Fibroblast of pulmonary artery (primary cell): Measurements from ENCODE around the gene TMBIM1.

Experiments used
- DNase-seq: peaks from one replicate; pipeline ENCODE4 v3.0.0-alpha.2; 2010; ENCODE audit warnings: low read depth
- H3K4me3 ChIP-seq: replicated peaks from 2 replicates; pipeline ENCODE4 v1.5.1; 2011; ENCODE audit warnings: low read depth, mild to moderate bottlenecking, control low read depth, low read length, moderate library complexity
- TF ChIP-seq, protein P1 (sequence below): IDR thresholded peaks from 2 replicates; pipeline ENCODE4 v1.5.1; 2011; ENCODE audit warnings: mild to moderate bottlenecking, control low read depth, low read length, inconsistent platforms; ENCODE audit errors: missing control alignments

TMBIM1 gene

DNA sequence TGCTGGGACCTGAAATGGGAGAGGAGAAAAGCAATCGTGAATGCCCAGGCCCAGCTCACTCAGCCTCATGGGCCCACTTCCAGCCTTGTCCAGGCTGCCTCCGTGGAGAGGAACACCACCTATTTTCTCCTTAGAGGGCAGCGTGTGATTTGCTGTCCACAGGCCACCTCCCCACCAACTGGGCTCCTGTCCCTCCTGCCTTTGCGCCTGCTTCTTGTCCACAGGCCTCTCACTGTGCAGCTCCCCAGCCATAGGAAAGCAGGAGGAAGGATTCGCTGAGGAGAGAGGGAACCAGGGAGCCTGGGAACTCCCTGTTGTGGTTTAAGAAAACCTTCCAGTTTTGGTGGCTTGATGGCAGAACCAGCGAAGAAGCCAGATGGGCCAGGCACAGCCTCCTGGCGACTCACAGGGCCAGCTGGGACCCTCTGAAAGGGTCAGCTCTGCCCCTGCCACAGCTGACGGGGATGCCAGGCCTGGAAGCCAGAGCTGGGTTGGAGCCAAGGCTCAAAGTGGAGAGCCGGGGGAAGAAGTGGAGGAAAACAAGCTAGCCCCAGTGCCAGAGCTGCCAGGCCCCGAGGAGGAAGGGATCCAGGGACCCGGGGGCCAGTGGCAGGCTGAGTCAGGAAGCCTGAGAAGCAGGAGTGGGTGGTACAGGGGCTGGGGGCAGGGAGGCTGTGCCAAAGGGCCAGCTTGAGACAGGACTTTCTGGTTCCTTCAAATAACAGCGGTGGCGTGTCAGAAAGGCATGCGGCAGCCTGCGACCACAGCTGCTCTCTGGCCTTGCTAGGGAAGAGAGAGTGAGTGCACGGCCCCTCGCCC lies 9.9 kb downstream of the TMBIM1 start:
- DNase-seq: no peak

GRCh38 chr2:218281449-218281848 lies 10.9 kb downstream of the TMBIM1 start:
- TF ChIP-seq, protein P1, sequence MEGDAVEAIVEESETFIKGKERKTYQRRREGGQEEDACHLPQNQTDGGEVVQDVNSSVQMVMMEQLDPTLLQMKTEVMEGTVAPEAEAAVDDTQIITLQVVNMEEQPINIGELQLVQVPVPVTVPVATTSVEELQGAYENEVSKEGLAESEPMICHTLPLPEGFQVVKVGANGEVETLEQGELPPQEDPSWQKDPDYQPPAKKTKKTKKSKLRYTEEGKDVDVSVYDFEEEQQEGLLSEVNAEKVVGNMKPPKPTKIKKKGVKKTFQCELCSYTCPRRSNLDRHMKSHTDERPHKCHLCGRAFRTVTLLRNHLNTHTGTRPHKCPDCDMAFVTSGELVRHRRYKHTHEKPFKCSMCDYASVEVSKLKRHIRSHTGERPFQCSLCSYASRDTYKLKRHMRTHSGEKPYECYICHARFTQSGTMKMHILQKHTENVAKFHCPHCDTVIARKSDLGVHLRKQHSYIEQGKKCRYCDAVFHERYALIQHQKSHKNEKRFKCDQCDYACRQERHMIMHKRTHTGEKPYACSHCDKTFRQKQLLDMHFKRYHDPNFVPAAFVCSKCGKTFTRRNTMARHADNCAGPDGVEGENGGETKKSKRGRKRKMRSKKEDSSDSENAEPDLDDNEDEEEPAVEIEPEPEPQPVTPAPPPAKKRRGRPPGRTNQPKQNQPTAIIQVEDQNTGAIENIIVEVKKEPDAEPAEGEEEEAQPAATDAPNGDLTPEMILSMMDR: no peak
- no peak overlapping the region for H3K4me3 ChIP-seq
- DNase-seq: no peak

More for the DNA sequence above, 9.9 kb downstream of the TMBIM1 start:
- no peak overlapping the region for H3K4me3 ChIP-seq
- TF ChIP-seq, protein P1: no peak

DNA sequence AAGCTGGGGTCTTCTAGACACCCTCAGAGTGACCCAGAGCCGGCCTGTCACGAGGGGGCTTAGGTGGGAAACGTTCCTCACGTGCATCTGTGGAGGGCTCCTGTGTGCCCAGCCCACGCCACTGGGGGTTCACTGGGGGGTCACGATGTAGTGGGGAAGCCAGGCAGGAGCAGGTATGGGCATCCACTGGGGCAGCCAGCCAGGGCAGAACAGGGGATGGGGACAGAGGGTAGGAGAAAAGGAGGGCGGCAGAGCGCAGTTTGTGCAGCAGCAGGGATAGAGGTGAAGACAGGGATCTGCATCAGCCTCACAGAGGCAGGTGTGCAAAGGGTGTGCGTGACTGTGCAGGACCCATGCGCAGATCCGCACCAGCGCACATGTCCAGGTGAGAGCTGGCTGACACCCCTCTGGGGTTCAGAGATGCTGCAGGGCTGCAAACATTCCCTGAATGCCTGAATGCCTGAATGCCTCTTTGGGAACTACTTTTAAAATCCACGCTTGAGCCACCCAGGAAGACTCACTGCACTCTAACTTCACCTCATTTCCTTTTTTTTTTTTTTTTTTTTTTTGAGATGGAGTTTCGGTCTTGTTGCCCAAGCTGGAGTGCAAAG lies 11.9 kb downstream of the TMBIM1 start:
- TF ChIP-seq, protein P1: no peak
- DNase-seq: no peak
- H3K4me3 ChIP-seq: no peak overlapping the region

- DNase-seq: no peak
- H3K4me3 ChIP-seq: no peak overlapping the region
- TF ChIP-seq, protein P1: no peak
Observed at GRCh38 chr2:218278531-218279360, 13.6 kb downstream of the TMBIM1 start.

- TF ChIP-seq, protein P1: no peak
- DNase-seq: no peak
- H3K4me3 ChIP-seq: no peak overlapping the region
Observed at GRCh38 chr2:218277921-218278320, 14.4 kb downstream of the TMBIM1 start.

DNA sequence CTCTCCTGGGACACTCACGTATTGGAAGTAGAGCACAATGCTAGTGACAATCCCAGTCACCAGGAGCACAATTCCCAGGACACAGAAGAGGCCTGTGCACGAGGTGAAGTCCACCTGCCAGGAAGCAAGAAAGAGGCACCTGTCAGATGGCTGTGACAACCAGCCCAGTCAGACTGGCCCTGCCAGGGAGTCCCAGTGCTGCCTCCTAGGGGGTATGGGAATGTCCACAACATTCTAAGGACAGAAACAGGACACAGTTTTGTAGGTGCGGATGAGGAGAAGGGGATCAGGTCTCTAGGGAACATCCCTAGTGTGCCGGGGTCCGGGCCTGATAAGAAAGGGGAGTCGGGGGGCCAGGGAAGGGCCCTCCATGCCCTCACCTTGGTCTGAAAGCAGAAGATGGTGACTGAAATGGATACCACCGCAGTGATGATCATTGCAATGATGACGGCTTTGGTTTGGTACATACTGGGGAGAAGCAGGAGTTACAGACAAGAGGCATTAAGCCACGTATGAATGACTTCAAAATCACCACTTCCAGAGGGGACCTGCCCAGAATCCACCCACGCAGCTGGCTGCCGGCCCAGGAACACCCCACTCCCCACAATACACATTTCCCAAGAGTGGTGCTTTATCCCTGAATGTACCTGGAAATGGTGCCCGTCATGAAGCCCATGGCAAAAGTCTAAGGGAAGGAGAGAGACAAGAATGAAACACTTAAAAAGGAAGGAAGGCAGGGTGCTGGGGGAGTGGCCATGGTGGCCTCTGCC lies 15.1 kb downstream of the TMBIM1 start:
- H3K4me3 ChIP-seq: no peak overlapping the region
- no peak for DNase-seq
- TF ChIP-seq, protein P1: no peak
